ENCODE measurements around the gene MCAT. TPM values are rescaled to one million over a fixed set of nuclear protein-coding genes. Genes with fewer than 3 reads are reported as not detected.

MCAT gene, protein sequence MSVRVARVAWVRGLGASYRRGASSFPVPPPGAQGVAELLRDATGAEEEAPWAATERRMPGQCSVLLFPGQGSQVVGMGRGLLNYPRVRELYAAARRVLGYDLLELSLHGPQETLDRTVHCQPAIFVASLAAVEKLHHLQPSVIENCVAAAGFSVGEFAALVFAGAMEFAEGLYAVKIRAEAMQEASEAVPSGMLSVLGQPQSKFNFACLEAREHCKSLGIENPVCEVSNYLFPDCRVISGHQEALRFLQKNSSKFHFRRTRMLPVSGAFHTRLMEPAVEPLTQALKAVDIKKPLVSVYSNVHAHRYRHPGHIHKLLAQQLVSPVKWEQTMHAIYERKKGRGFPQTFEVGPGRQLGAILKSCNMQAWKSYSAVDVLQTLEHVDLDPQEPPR
- 27.8 and 29.0 TPM in 2 replicates for total RNA-seq (2014; rRNA removed; shearing (Covaris generic))

DNA sequence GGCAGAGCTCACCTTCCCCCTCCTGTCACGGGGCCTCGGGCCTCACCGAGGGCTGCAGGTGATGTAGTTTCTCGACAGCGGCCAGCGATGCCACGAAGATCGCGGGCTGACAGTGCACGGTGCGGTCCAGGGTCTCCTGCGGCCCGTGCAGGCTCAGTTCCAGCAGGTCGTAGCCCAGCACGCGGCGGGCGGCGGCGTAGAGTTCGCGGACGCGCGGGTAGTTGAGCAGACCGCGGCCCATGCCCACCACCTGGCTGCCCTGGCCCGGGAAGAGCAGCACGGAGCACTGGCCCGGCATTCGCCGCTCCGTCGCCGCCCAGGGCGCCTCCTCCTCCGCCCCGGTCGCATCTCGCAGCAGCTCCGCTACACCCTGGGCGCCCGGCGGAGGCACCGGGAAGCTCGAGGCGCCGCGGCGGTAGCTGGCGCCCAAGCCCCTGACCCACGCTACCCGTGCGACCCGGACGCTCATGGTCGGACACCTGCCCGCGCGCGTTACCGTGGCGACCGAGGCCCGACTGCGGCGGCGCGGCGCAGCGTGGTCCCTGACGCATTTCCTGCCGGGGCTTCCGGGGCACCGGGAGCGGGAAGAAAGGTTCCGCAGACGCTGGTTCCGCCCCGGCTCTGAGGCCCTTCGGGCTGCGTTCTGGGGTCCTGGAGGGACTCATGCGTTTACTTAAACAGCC is at the start of gene MCAT:
MCAT (minus strand) TSS at position 519 of the 683 bp plus-strand sequence; CDS start at position 469, 50 bp downstream.
- Histone ChIP-seq H3K4me3 (ENCODE audit: insufficient read depth, low read depth, low read length) (peak within 1 kb of the TSS; percentile 90), H3K36me3 (replicated peaks; ENCODE audit: control insufficient read depth, insufficient read depth, low read length) (peaks cover 8% of the 10 kb centered on the region), H3K27me3 (ENCODE audit: control insufficient read depth, insufficient read depth, low read length) (no peaks in the 10 kb centered on the region)
- peak; percentile 94 for DNase-seq

DNA sequence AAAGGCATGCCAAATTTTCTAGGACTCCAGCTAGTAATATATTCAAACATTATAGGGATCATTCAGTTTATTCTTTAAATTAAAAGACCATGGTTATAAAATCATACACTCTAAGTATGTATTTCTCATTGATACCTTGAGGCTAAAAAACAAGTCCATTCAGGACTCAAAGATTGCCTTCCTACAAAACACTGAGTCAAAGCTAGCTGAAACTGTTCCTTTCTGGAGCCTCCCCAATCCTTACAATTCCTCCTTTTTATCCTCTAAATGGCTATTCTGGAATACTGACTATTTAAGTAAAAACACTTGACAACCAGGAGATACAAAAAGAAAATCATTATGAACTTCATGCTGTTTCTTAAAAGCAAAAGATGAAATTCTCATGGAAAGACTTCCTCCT is 48.6 kb upstream of the MCAT start:
- Histone ChIP-seq H3K27me3 (ENCODE audit: control insufficient read depth, insufficient read depth, low read length) (no peaks in the 10 kb centered on the region), H3K36me3 (replicated peaks; ENCODE audit: control insufficient read depth, insufficient read depth, low read length) (no peaks in the 10 kb centered on the region), H3K4me3 (ENCODE audit: insufficient read depth, low read depth, low read length) (no peak overlapping the region)
- DNase-seq = no peak

- no peaks in the 10 kb centered on the region; the same call in 1 of the 2 replicates for H3K36me3 ChIP-seq (replicated peaks; ENCODE audit: control insufficient read depth, insufficient read depth, low read length)
- 0 out of 2 replicates have a peak, but pooled peaks cover 3% of the 10 kb centered on the region for H3K27me3 ChIP-seq (ENCODE audit: control insufficient read depth, insufficient read depth, low read length)
- DNase-seq = no peak
- H3K4me3 ChIP-seq (ENCODE audit: insufficient read depth, low read depth, low read length) = no peak overlapping the region
These were observed 45.8 kb upstream of the MCAT start for GRCh38 chr22:43188829-43189545.

DNA sequence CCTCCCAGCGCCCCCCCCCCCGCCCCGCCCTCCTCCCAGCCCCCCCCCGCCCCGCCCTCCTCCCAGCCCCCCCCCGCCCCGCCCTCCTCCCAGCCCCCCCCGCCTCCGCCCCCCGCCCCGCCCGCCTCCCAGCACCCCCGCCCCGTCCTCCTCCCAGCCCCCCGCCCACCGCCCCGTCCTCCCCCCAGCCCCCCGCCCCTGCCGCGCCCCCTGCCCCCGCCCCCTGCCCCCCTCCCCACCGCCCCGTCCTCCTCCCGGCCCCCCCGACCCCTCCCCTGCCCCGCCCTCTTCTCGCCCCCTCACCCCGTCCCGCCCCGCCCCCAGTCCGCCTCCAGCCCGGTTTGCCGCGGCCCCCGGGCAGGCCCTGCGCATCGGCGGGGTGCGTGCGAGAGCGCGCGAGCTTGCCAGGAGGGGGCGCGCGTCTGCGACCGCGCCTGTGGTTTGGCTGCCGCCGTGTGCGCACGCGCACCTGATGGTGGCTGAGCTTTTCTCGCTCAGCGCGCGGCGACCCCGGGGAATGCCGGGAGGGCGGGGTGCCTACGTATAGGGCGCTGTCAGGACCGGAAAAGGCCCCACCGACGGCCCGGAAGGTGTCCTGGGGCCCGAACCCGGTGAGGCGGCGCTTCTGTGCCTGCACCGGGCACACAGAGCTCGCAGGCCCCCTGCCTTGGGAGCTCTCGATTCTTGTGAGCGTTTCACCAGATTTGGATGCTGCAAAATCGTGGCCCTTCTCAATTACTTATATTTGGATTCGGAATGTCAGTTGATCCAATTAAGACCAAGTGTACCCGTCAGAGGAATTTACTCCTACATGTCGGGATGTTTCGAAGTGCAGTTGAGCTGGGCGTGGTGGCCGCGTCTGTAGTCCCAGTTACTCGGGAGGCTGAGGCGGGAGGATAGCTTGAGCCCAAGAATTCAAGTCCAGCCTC is 44.2 kb upstream of the MCAT start:
- Histone ChIP-seq H3K36me3 (replicated peaks; ENCODE audit: control insufficient read depth, insufficient read depth, low read length) (no peaks in the 10 kb centered on the region; the same call in none of the 2 replicates), H3K27me3 (ENCODE audit: control insufficient read depth, insufficient read depth, low read length) (0 out of 2 replicates have a peak, but pooled peaks cover 3% of the 10 kb centered on the region), H3K4me3 (ENCODE audit: insufficient read depth, low read depth, low read length) (peak overlapping the region; percentile 49)
- DNase-seq = peak; percentile 100

- H3K4me3 ChIP-seq (ENCODE audit: insufficient read depth, low read depth, low read length) = peak within 1 kb of the TSS; percentile 73
- DNase-seq = peak; percentile 97
- H3K36me3 ChIP-seq (replicated peaks; ENCODE audit: control insufficient read depth, insufficient read depth, low read length) = peaks cover 3% of the 10 kb centered on the region
- H3K27me3 ChIP-seq (ENCODE audit: control insufficient read depth, insufficient read depth, low read length) = 0 out of 2 replicates have a peak, but pooled peaks cover 3% of the 10 kb centered on the region
These were observed 43.3 kb upstream of the MCAT start, which contains the start of gene TTLL12 for GRCh38 chr22:43186272-43187170. Gene TTLL12 (minus strand): TSS chr22:43187134. CDS start chr22:43187069, 65 bp downstream.

- 0 out of 2 replicates have a peak, but pooled peaks cover 3% of the 10 kb centered on the region for H3K27me3 ChIP-seq (ENCODE audit: control insufficient read depth, insufficient read depth, low read length)
- peak; percentile 82 for DNase-seq
- H3K36me3 ChIP-seq (replicated peaks; ENCODE audit: control insufficient read depth, insufficient read depth, low read length) = peaks cover 7% of the 10 kb centered on the region
- H3K4me3 ChIP-seq (ENCODE audit: insufficient read depth, low read depth, low read length) = peak overlapping the region; percentile 73
These were observed 42.7 kb upstream of the MCAT start for GRCh38 chr22:43185860-43186261.

DNA sequence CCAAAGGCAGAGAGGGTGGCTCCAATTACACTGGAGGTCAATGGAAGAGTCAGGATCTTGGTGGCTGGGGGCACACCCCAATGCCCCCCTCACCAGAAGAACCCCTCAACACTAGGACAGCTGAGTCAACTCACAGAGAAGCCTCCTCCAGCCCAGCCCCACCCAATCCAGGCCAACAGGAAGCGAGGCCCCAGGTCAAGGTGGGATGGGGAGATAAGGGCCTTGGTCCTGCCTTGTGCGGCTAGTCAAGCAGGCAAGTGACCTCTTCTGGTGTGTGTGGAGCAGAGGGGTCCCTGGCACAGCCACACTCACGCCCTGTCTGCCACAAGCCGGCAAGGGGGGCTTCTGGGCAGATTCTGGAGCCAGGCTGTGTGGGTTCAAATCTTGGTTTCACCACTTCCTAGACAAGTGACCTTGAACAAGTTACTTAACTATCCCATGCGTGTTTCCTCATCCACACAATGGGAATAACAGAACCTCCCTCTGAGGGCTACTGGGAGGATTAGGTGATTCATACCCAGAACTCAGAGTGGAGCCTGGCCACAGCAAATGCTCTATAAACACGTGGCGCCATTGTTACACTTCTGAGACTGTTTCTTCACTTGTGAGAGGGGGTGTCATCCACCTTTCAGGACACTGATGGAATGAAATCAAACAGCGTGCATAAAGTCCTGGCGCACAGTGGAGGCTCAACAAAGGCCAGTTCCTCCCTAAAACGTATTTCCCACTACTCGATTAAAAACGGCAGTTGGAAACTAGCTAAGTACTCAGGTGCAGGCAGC is 40.5 kb upstream of the MCAT start:
- Histone ChIP-seq H3K27me3 (ENCODE audit: control insufficient read depth, insufficient read depth, low read length) (0 out of 2 replicates have a peak, but pooled peaks cover 3% of the 10 kb centered on the region), H3K4me3 (ENCODE audit: insufficient read depth, low read depth, low read length) (no peak overlapping the region), H3K36me3 (replicated peaks; ENCODE audit: control insufficient read depth, insufficient read depth, low read length) (peaks cover 14% of the 10 kb centered on the region)
- no peak for DNase-seq

GRCh38 chr22:43182726-43183125 is 39.5 kb upstream of the MCAT start:
- no peak for DNase-seq
- 0 out of 2 replicates have a peak, but pooled peaks cover 3% of the 10 kb centered on the region for H3K27me3 ChIP-seq (ENCODE audit: control insufficient read depth, insufficient read depth, low read length)
- H3K4me3 ChIP-seq (ENCODE audit: insufficient read depth, low read depth, low read length) = no peak overlapping the region
- H3K36me3 ChIP-seq (replicated peaks; ENCODE audit: control insufficient read depth, insufficient read depth, low read length) = peaks cover 17% of the 10 kb centered on the region

GRCh38 chr22:43182118-43182517 is 38.9 kb upstream of the MCAT start:
- Histone ChIP-seq H3K4me3 (ENCODE audit: insufficient read depth, low read depth, low read length) (no peak overlapping the region), H3K36me3 (replicated peaks; ENCODE audit: control insufficient read depth, insufficient read depth, low read length) (peaks cover 17% of the 10 kb centered on the region), H3K27me3 (ENCODE audit: control insufficient read depth, insufficient read depth, low read length) (0 out of 2 replicates have a peak, but pooled peaks cover 3% of the 10 kb centered on the region)
- no peak for DNase-seq

- Histone ChIP-seq H3K27me3 (ENCODE audit: control insufficient read depth, insufficient read depth, low read length) (0 out of 2 replicates have a peak, but pooled peaks cover 2% of the 10 kb centered on the region), H3K36me3 (replicated peaks; ENCODE audit: control insufficient read depth, insufficient read depth, low read length) (peaks cover 17% of the 10 kb centered on the region), H3K4me3 (ENCODE audit: insufficient read depth, low read depth, low read length) (no peak overlapping the region)
- DNase-seq = no peak
These were observed 38.3 kb upstream of the MCAT start for GRCh38 chr22:43181321-43182076.

DNA sequence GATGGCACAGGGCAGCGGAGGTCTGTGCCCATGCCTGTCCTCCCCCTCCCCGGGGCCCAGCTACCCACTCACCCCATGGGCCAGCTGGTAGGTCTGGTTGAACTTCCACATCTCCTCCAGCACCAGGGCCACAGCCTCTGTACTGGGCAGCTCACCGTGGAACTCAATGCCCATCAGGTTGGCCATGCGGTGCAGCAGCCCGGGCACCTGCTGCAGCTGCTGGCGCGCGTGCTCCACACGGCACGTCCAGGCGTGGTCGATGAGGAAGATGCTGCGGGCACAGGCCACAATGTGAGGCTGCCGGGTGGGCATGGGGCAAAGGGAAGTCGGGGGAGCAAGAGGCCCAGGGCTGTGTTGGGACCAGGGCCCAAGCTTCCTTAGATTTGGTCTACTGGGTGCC is 37.5 kb upstream of the MCAT start:
- Histone ChIP-seq H3K27me3 (ENCODE audit: control insufficient read depth, insufficient read depth, low read length) (no peaks in the 10 kb centered on the region), H3K4me3 (ENCODE audit: insufficient read depth, low read depth, low read length) (no peak overlapping the region), H3K36me3 (replicated peaks; ENCODE audit: control insufficient read depth, insufficient read depth, low read length) (peaks cover 18% of the 10 kb centered on the region)
- no peak for DNase-seq

- no peak for DNase-seq
- Histone ChIP-seq H3K27me3 (ENCODE audit: control insufficient read depth, insufficient read depth, low read length) (no peaks in the 10 kb centered on the region), H3K4me3 (ENCODE audit: insufficient read depth, low read depth, low read length) (no peak overlapping the region), H3K36me3 (replicated peaks; ENCODE audit: control insufficient read depth, insufficient read depth, low read length) (peaks cover 23% of the 10 kb centered on the region)
These were observed 36.7 kb upstream of the MCAT start for GRCh38 chr22:43179911-43180195.

Measured in H7 (cell line).